SU-DHL-6 (cell line): ENCODE results near the gene IP6K1.

ENCODE experiments used
- EZH2phosphoT487 ChIP-seq: fragments of 200-600 bp; sonication (generic), shearing (Covaris generic); conservative IDR thresholded peaks from 2 replicates; pipeline ENCODE4 v1.6.1; 2018; ENCODE audit warnings: mild to moderate bottlenecking, antibody characterized with exemption, low read length, moderate library complexity, mixed read lengths
- TF ChIP-seq, protein P1 (sequence below): fragments of 200-600 bp; sonication (generic); IDR thresholded peaks from one replicate; pipeline ENCODE4 v1.5.1; 2017; ENCODE audit warnings: antibody characterized with exemption, mild to moderate bottlenecking, low read length, moderate library complexity; ENCODE audit not compliant: insufficient read depth, poor library complexity, severe bottlenecking

DNA sequence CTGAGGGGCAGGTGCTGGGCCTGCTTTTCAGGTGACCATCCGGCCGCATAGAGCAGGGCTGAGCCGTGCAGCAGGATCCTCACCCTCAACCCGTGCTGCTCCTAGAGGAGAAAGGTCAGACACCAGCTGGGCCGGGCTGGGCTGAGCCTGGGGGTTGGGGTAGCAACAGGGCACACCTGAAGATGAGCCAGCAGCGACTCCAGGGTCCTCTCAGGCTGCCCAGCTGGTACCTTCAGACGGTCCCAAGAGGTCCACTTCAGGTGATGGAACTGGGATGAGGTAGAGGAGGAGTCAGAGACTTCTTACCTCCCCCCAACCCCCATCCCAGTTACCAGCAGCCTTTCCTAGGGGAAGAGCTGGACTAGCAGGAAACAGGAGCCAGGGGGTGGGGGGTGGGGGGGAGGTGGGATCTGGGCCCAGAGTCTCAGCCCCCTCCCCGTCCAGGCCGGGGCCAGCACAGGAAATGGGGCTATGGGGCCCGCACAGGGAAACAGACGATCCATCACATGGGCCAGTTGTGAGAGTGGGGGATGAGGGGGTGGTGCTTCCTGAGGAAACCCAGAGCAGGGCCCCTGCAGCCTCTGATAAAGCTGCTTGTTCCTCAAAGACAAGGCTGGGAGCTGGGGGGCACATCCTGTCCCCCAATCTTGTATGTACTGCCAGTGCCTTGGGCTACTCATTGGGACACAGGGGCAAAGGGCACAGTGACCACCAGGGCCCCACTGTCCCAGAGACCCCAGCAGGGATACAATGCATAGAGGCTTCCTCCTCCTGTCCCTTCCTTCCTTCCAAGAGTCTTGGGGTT is 19.8 kb upstream of the IP6K1 start:
- TF ChIP-seq, protein P1, sequence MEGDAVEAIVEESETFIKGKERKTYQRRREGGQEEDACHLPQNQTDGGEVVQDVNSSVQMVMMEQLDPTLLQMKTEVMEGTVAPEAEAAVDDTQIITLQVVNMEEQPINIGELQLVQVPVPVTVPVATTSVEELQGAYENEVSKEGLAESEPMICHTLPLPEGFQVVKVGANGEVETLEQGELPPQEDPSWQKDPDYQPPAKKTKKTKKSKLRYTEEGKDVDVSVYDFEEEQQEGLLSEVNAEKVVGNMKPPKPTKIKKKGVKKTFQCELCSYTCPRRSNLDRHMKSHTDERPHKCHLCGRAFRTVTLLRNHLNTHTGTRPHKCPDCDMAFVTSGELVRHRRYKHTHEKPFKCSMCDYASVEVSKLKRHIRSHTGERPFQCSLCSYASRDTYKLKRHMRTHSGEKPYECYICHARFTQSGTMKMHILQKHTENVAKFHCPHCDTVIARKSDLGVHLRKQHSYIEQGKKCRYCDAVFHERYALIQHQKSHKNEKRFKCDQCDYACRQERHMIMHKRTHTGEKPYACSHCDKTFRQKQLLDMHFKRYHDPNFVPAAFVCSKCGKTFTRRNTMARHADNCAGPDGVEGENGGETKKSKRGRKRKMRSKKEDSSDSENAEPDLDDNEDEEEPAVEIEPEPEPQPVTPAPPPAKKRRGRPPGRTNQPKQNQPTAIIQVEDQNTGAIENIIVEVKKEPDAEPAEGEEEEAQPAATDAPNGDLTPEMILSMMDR: no peak
- no peak for TF ChIP-seq EZH2phosphoT487
